ENCODE data around the gene ACTN1. TPM values are rescaled to one million over a fixed set of nuclear protein-coding genes. Genes with fewer than 3 reads are reported as not detected.

Gene ACTN1
- total RNA-seq, 1 experiment from 2014 or later: 146 TPM

GRCh38 chr14:68891851-68892660 lies 87.0 kb downstream of the ACTN1 start:
- peak; percentile 6 for DNase-seq (ENCODE audit: low spot score)

DNA sequence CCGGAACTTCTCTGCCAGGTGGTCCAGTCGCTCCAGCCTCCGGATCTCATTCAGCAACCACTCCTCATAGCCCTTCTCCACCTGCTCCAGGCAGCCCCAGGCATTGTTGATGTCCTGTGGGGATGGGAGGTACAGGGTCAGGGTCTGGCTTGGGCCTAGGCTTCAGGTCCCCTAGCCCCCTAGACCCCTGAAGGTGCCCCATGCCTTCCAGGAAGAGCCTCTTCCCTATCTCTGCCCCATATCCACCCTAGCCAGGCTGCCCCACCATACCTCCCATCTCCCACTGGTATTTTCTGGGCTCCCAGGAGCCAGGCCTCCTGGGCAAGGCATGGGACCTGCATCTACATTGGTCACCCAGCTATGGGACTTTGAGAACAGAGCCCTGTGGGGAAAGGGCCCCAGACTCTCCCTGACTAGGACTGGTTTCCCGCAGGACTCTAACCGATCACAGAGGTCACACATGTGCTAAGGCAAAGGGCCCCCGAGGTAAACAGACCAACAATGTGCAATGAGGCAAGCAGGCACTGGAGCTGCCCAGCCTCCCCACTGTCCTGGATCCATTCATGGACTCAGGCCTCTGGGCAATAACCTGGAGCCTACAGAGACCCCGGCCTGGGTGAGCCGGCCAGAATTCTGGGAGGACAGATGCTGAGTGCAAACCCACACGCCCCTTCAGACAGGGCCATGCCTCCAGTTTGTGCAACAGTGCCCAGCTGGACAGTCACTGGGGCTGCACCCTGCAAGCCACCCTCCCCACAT lies 88.8 kb downstream of the ACTN1 start:
- no peak for DNase-seq (ENCODE audit: low spot score)

- no peak for DNase-seq (ENCODE audit: low spot score)
Measured at GRCh38 chr14:68888883-68889282, 90.2 kb downstream of the ACTN1 start.

DNA sequence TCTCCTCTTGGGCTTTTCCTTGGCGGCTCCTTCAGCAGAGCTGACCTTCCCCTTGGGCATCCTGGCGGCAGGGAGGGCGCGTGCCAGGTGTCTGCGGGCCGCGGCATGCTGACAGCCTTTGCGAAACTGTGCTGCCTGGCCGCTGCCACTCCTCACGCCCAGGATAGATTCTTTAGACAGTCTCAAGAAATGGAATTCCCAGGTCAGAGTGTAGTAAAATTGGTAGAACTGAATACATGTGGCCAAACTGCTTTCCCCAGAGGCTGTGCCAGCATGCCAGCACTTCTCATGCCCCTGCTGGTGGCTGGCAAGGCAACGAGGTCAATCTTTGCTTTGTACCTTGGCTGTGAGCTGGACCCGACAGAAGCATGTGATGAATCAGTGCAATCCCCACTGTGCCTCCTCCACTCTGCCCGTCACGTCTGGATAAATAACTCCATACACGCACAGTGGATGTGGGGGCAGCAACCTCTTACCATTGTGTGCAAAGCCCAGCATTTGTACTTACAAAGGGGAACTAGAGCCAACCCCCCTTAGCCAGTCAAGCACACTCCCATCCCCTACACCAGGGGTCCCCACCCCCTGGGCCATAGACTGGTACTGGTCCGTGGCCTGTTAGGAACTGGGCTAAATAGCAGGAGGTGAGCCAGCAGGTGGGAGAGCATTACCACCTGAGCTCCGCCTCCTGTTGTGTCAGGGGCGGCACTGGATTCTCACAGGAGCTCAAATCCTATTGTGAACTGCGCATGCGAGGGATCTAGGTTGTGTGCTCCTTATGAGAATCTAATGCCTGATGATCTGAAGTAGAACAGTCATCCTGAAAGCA lies 90.9 kb downstream of the ACTN1 start:
- no peak for DNase-seq (ENCODE audit: low spot score)

DNA sequence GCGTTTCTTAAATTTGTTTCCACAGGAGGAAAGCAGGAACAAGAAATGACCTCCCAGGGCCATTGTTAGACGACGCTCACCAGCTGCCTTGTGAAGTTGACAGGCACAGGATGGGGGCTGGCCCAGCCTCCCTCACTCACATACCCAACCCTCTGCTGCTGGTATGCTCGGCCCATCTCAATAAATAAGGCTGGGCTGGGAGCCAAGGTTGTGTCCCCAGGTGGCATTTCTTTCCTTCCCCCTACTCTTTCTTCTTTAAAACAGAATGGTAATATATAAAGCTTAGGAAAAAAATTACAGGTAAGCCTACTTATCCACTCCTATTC lies 93.0 kb downstream of the ACTN1 start:
- DNase-seq (ENCODE audit: low spot score): no peak

- DNase-seq (ENCODE audit: low spot score): no peak
Measured at GRCh38 chr14:68885226-68886108, 93.6 kb downstream of the ACTN1 start.

- peak; percentile 45 for DNase-seq (ENCODE audit: low spot score)
Measured at GRCh38 chr14:68884031-68885030, 94.8 kb downstream of the ACTN1 start.

DNA sequence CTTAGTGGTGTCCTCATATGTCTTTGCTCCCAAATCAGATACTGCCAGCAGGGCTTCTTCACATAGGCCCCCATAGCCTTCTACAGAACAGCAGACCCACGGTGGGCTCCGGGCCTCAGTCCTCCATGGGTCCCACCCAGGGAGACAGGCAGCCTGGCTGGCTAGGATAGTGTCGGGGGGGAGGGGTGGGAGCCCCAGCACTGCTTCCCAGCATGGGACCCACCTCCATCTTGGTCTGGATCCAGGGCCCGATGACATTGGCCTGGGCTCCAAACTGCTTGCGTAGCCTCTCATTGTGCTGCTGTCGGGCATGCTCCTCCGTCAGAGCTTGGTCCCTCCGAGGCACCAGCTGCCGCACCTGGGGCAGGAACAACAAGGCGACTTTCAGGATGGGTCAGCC lies 96.9 kb downstream of the ACTN1 start:
- DNase-seq (ENCODE audit: low spot score): no peak

- DNase-seq (ENCODE audit: low spot score): no peak
Measured at GRCh38 chr14:68881396-68881795, 97.7 kb downstream of the ACTN1 start.

DNA sequence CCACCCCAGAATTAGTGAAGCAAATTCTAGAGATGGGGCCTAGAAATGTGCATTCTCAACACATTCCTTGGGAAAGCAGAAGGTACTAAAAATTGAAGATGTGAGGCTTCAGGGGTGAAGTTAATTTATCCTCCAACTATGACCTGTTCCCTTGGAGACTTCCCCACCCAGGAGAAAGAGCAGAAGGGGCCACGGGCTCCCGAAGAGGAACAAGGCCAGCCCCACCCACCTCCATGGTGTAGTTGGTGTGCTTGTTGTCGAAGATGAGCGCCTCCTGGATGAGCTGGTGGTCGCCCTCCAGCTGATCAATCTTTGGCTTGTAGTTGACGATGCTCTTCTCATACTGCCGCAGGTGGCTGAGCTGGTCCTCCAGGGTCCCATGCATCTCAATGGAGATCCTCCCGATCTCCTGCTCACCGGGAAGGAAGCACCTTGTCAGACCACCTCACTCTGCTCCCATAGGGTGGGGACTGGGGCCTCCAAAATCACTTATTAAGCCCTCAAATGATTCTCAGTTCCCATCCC lies 98.5 kb downstream of the ACTN1 start:
- no peak for DNase-seq (ENCODE audit: low spot score)

GRCh38 chr14:68879841-68880575 lies 99.1 kb downstream of the ACTN1 start:
- no peak for DNase-seq (ENCODE audit: low spot score)

- DNase-seq (ENCODE audit: low spot score): no peak
Measured at GRCh38 chr14:68879321-68879781, 99.8 kb downstream of the ACTN1 start.

DNA sequence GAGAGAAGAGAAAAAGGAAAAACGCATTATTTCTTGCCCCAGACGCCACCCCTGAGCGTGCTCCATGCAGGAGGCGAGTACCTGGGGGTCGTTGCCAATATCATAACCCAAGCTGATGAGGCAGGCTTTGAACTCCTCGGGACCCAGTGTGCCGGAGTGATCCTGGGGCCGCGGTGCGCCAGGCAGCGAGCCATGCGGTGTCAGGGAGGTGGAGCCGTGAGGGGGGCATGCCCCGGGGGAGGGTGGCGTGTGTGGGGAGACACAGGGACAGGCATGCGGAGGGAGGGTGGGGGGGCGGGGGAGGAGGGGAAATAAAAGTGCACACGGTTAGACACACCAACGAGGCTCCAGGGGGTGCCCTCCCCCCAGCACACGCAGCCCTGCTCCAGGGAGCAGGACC lies 100.2 kb downstream of the ACTN1 start:
- DNase-seq (ENCODE audit: low spot score): no peak

DNA sequence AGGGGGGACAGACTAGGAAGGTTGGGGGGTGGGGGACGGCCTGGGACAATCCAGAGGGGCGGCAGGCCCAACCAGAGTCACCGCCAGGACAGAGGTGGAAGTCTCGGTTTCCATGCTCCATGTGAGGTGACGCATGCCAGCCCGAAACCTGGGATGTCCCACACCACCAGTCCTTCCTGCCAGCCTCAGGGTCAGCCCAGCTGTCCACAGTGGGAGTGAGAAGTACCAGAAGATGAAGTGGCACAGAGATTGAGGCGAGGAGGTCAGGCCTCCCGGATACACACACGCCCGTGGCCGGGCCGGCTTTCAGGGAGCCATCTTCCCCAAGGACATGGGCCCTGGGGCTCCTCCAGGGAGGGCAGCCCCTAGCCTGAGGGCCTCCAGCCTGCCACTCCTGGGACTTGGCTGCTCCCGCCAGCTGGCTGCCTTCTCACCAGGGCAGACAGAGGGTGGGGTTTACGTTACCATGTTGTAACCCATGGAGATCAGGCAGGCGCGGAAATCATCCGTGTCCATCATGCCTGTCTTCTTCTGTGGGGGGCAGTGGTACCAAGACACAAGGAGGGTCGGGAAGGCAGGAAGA lies 101.0 kb downstream of the ACTN1 start:
- DNase-seq (ENCODE audit: low spot score): no peak

- DNase-seq (ENCODE audit: low spot score): no peak
Measured at GRCh38 chr14:68876976-68877375, 102.1 kb downstream of the ACTN1 start.

- no peak for DNase-seq (ENCODE audit: low spot score)
Measured at GRCh38 chr14:68874746-68875155, 104.4 kb downstream of the ACTN1 start.

GRCh38 chr14:68873376-68873775 lies 105.7 kb downstream of the ACTN1 start:
- DNase-seq (ENCODE audit: low spot score): no peak

- DNase-seq (ENCODE audit: low spot score): no peak
Measured at GRCh38 chr14:68871392-68871791, 107.7 kb downstream of the ACTN1 start.
